GM23338 (cell line): ENCODE results near the gene PNPLA2. TPM values are rescaled to one million over a fixed set of nuclear protein-coding genes. Genes with fewer than 3 reads are reported as not detected.

ENCODE experiments used
- ATAC-seq: fragments of 200-7000 bp; cut with Tn5 transposase; 3 replicates; pipeline ENCODE4 v1.9.1; 2020
- DNase-seq: peaks from one replicate; pipeline ENCODE4 v3.0.0-alpha.2; 2015; ENCODE audit warnings: low spot score
- H2AFZ ChIP-seq: fragments of 200-600 bp; sonication (generic); 2 replicates; pipeline ENCODE4 v1.8.0; 2016; ENCODE audit warnings: antibody characterized with exemption, mild to moderate bottlenecking, moderate library complexity
- H3F3A ChIP-seq: fragments of 200-600 bp; sonication (generic); replicated peaks from 2 replicates; pipeline ENCODE4 v1.8.0; 2017; ENCODE audit warnings: antibody characterized with exemption, mixed run types, low read depth
- H3K27ac ChIP-seq: fragments of 200-600 bp; sonication (generic); 2 replicates; pipeline ENCODE4 v1.6.1; 2016; ENCODE audit warnings: low read depth
- H3K27me3 ChIP-seq: fragments of 200-600 bp; sonication (generic); 2 replicates; pipeline ENCODE4 v1.8.0; 2016; ENCODE audit warnings: mild to moderate bottlenecking, mixed run types, moderate library complexity; ENCODE audit not compliant: insufficient read depth
- H3K36me3 ChIP-seq: fragments of 200-600 bp; sonication (generic); 2 replicates; pipeline ENCODE4 v1.8.0; 2016; ENCODE audit warnings: mild to moderate bottlenecking; ENCODE audit not compliant: insufficient read depth
- H3K4me1 ChIP-seq: fragments of 200-600 bp; sonication (generic); 2 replicates; pipeline ENCODE4 v1.8.0; 2016; ENCODE audit warnings: mild to moderate bottlenecking, moderate library complexity; ENCODE audit not compliant: insufficient read depth
- H3K4me2 ChIP-seq: fragments of 200-600 bp; sonication (generic); 2 replicates; pipeline ENCODE4 v1.7.1; 2017; ENCODE audit warnings: mixed run types
- H3K4me3 ChIP-seq: fragments of 200-600 bp; sonication (generic); 2 replicates; pipeline ENCODE4 v1.6.1; 2016; ENCODE audit warnings: mixed run types
- H3K79me2 ChIP-seq: fragments of 200-600 bp; sonication (generic); replicated peaks from 2 replicates; pipeline ENCODE4 v1.8.0; 2017; ENCODE audit warnings: mild to moderate bottlenecking; ENCODE audit not compliant: insufficient read depth
- H3K9me2 ChIP-seq: fragments of 200-600 bp; sonication (generic); 2 replicates; pipeline ENCODE4 v1.8.0; 2017; ENCODE audit not compliant: insufficient read depth
- H4K20me1 ChIP-seq: fragments of 200-600 bp; sonication (generic); replicated peaks from 2 replicates; pipeline ENCODE4 v1.8.0; 2017; ENCODE audit warnings: mild to moderate bottlenecking; ENCODE audit not compliant: insufficient read depth
- H3K27ac Mint-ChIP-seq: 2 replicates; pipeline ENCODE4 v1.8.0; 2020; ENCODE audit warnings: inconsistent platforms, mild to moderate bottlenecking, moderate library complexity, mixed read lengths
- H3K27me3 Mint-ChIP-seq: 3 replicates; pipeline ENCODE4 v1.8.0; 2022; ENCODE audit warnings: low read depth, mild to moderate bottlenecking, moderate library complexity, mixed read lengths, inconsistent platforms; ENCODE audit not compliant: insufficient read depth, poor library complexity
- H3K36me3 Mint-ChIP-seq: 3 replicates; pipeline ENCODE4 v1.8.0; 2021; ENCODE audit warnings: low read depth, mild to moderate bottlenecking, inconsistent platforms, moderate library complexity, mixed read lengths
- H3K4me1 Mint-ChIP-seq: 3 replicates; pipeline ENCODE4 v1.8.0; 2020; ENCODE audit warnings: mild to moderate bottlenecking, inconsistent platforms, mixed read lengths
- H3K4me3 Mint-ChIP-seq: 3 replicates; pipeline ENCODE4 v1.8.0; 2021; ENCODE audit warnings: moderate library complexity, mild to moderate bottlenecking, inconsistent platforms, mixed read lengths
- H3K9me3 Mint-ChIP-seq: 3 replicates; pipeline ENCODE4 v1.8.0; 2020; ENCODE audit warnings: moderate library complexity, mild to moderate bottlenecking, inconsistent platforms, mixed read lengths
- CREB1 ChIP-seq: fragments of 250-450 bp; sonication (Bioruptor Pico); IDR thresholded peaks from 2 replicates; pipeline ENCODE4 v1.5.0; 2020; ENCODE audit warnings: low read depth, mild to moderate bottlenecking, moderate library complexity
- EZH2 ChIP-seq: fragments of 200-600 bp; sonication (generic); IDR thresholded peaks from one replicate; pipeline ENCODE4 v1.8.0; 2017; ENCODE audit warnings: antibody characterized with exemption, mild to moderate bottlenecking, low read depth; ENCODE audit not compliant: unreplicated experiment
- EZH2phosphoT487 ChIP-seq: fragments of 200-600 bp; sonication (generic); IDR thresholded peaks from one replicate; pipeline ENCODE4 v1.8.1; 2018; ENCODE audit warnings: antibody characterized with exemption; ENCODE audit not compliant: unreplicated experiment
- JUNB ChIP-seq: IDR thresholded peaks from one replicate; pipeline ENCODE4 v1.6.1; 2016; ENCODE audit warnings: antibody characterized with exemption; ENCODE audit not compliant: unreplicated experiment
- NANOG ChIP-seq: IDR thresholded peaks from 2 replicates; pipeline ENCODE4 v1.6.1; 2016; ENCODE audit warnings: antibody characterized with exemption, borderline replicate concordance
- POLR2AphosphoS5 ChIP-seq: IDR thresholded peaks from 2 replicates; pipeline ENCODE4 v1.6.1; 2016; ENCODE audit warnings: antibody characterized with exemption, low read depth
- STAT1 ChIP-seq: IDR thresholded peaks from one replicate; pipeline ENCODE4 v1.6.1; 2016; ENCODE audit warnings: antibody characterized with exemption; ENCODE audit not compliant: unreplicated experiment
- ZNF114 ChIP-seq: fragments of 250-450 bp; sonication (Bioruptor Pico); IDR thresholded peaks from 2 replicates; pipeline ENCODE4 v1.5.0; 2020; ENCODE audit warnings: mild to moderate bottlenecking, moderate library complexity
- ZNF331 ChIP-seq: fragments of 250-450 bp; sonication (Bioruptor Pico); IDR thresholded peaks from 2 replicates; pipeline ENCODE4 v1.5.0; 2020; ENCODE audit warnings: low read depth, mild to moderate bottlenecking, moderate library complexity
- polyA plus RNA-seq: library from polyadenylated mRNA; unstranded; fragments of >200 nt; fragmentation: Nextera tagmentation; extraction: Ambion mirVana; gene quantifications from 2 replicates; pipeline ENCODE4 v1.2.1, GENCODE V29; 2016
- total RNA-seq: library from RNA; depleted of rRNA; stranded (reverse); fragments of >200 nt; shearing (Covaris generic); gene quantifications from 2 replicates; pipeline ENCODE4 v1.2.3, GENCODE V29; 2014
- TF ChIP-seq, protein P1 (sequence below): IDR thresholded peaks from one replicate; pipeline ENCODE4 v1.6.1; 2018; ENCODE audit warnings: antibody characterized with exemption; ENCODE audit not compliant: unreplicated experiment
- TF ChIP-seq, protein P2 (sequence below): fragments of 250-450 bp; sonication (Bioruptor Pico); IDR thresholded peaks from 2 replicates; pipeline ENCODE4 v1.5.0; 2020; ENCODE audit warnings: mild to moderate bottlenecking, moderate library complexity
- TF ChIP-seq, protein P3 (sequence below), 2 experiments: fragments of 200-600 bp in 1 of 2; sonication (generic) in 1 of 2; conservative IDR thresholded peaks; 2 replicates each; pipeline versions ENCODE4 v1.5.1 to v1.6.1; 2016 to 2017; ENCODE audit warnings: antibody characterized with exemption in 2 of 2, low read depth in 2 of 2, mild to moderate bottlenecking in 2 of 2, moderate library complexity in 1 of 2
- TF ChIP-seq, protein P4 (sequence below): IDR thresholded peaks from 2 replicates; pipeline ENCODE4 v1.6.1; 2016; ENCODE audit warnings: antibody characterized with exemption

PNPLA2 gene
- total and polyA plus RNA-seq, 2 experiments from 2014 or later: 31.1 to 45.6 TPM

DNA sequence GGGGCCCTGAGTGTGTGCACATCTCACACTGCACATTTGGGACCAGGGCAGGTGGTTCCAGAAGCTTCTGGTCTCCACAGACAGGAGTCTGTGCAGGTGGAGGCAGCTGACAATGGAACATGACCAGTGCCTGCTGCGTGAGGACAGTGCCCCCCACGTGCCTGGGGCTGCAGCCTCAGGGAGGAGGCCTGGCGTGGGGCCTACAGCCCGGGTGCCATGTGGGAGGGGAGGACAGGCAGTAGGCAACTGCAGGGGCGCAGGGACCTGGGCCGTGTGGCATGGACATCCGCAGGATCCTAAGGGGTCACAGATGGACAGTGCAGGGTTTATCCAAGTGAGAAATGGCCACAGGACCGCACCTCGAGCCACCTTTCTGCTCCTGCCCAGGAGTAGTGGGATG, 52.8 kb downstream of the PNPLA2 start:
- peaks cover 34% of the 10 kb centered on the region for H3K27me3 Mint-ChIP-seq
- no peak overlapping the region for H2AFZ ChIP-seq
- no peak for DNase-seq
- H3K4me1 Mint-ChIP-seq: peaks cover 4% of the 10 kb centered on the region
- H3K27ac ChIP-seq: no peak overlapping the region
- H3K4me3 ChIP-seq: no peak overlapping the region
- peaks cover 10% of the 10 kb centered on the region for H4K20me1 ChIP-seq
- no peaks in the 10 kb centered on the region for H3K36me3 ChIP-seq
- TF ChIP-seq POLR2AphosphoS5 (no peak), ZNF114 (CRISPR knock-in tag) (no peak), ZNF331 (CRISPR knock-in tag) (no peak), NANOG (no peak), EZH2phosphoT487 (no peak), JUNB (no peak), STAT1 (no peak), CREB1 (no peak), EZH2 (no peak)
- TF ChIP-seq, protein P1, sequence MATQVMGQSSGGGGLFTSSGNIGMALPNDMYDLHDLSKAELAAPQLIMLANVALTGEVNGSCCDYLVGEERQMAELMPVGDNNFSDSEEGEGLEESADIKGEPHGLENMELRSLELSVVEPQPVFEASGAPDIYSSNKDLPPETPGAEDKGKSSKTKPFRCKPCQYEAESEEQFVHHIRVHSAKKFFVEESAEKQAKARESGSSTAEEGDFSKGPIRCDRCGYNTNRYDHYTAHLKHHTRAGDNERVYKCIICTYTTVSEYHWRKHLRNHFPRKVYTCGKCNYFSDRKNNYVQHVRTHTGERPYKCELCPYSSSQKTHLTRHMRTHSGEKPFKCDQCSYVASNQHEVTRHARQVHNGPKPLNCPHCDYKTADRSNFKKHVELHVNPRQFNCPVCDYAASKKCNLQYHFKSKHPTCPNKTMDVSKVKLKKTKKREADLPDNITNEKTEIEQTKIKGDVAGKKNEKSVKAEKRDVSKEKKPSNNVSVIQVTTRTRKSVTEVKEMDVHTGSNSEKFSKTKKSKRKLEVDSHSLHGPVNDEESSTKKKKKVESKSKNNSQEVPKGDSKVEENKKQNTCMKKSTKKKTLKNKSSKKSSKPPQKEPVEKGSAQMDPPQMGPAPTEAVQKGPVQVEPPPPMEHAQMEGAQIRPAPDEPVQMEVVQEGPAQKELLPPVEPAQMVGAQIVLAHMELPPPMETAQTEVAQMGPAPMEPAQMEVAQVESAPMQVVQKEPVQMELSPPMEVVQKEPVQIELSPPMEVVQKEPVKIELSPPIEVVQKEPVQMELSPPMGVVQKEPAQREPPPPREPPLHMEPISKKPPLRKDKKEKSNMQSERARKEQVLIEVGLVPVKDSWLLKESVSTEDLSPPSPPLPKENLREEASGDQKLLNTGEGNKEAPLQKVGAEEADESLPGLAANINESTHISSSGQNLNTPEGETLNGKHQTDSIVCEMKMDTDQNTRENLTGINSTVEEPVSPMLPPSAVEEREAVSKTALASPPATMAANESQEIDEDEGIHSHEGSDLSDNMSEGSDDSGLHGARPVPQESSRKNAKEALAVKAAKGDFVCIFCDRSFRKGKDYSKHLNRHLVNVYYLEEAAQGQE: no peak
- TF ChIP-seq, protein P2, sequence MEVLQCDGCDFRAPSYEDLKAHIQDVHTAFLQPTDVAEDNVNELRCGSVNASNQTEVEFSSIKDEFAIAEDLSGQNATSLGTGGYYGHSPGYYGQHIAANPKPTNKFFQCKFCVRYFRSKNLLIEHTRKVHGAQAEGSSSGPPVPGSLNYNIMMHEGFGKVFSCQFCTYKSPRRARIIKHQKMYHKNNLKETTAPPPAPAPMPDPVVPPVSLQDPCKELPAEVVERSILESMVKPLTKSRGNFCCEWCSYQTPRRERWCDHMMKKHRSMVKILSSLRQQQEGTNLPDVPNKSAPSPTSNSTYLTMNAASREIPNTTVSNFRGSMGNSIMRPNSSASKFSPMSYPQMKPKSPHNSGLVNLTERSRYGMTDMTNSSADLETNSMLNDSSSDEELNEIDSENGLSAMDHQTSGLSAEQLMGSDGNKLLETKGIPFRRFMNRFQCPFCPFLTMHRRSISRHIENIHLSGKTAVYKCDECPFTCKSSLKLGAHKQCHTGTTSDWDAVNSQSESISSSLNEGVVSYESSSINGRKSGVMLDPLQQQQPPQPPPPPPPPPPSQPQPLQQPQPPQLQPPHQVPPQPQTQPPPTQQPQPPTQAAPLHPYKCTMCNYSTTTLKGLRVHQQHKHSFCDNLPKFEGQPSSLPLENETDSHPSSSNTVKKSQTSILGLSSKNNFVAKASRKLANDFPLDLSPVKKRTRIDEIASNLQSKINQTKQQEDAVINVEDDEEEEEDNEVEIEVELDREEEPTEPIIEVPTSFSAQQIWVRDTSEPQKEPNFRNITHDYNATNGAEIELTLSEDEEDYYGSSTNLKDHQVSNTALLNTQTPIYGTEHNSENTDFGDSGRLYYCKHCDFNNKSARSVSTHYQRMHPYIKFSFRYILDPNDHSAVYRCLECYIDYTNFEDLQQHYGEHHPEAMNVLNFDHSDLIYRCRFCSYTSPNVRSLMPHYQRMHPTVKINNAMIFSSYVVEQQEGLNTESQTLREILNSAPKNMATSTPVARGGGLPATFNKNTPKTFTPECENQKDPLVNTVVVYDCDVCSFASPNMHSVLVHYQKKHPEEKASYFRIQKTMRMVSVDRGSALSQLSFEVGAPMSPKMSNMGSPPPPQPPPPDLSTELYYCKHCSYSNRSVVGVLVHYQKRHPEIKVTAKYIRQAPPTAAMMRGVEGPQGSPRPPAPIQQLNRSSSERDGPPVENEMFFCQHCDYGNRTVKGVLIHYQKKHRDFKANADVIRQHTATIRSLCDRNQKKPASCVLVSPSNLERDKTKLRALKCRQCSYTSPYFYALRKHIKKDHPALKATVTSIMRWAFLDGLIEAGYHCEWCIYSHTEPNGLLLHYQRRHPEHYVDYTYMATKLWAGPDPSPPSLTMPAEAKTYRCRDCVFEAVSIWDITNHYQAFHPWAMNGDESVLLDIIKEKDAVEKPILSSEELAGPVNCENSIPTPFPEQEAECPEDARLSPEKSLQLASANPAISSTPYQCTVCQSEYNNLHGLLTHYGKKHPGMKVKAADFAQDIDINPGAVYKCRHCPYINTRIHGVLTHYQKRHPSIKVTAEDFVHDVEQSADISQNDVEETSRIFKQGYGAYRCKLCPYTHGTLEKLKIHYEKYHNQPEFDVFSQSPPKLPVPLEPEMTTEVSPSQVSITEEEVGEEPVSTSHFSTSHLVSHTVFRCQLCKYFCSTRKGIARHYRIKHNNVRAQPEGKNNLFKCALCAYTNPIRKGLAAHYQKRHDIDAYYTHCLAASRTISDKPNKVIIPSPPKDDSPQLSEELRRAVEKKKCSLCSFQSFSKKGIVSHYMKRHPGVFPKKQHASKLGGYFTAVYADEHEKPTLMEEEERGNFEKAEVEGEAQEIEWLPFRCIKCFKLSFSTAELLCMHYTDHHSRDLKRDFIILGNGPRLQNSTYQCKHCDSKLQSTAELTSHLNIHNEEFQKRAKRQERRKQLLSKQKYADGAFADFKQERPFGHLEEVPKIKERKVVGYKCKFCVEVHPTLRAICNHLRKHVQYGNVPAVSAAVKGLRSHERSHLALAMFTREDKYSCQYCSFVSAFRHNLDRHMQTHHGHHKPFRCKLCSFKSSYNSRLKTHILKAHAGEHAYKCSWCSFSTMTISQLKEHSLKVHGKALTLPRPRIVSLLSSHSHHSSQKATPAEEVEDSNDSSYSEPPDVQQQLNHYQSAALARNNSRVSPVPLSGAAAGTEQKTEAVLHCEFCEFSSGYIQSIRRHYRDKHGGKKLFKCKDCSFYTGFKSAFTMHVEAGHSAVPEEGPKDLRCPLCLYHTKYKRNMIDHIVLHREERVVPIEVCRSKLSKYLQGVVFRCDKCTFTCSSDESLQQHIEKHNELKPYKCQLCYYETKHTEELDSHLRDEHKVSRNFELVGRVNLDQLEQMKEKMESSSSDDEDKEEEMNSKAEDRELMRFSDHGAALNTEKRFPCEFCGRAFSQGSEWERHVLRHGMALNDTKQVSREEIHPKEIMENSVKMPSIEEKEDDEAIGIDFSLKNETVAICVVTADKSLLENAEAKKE (CRISPR knock-in tag): no peak
- TF ChIP-seq, protein P3, sequence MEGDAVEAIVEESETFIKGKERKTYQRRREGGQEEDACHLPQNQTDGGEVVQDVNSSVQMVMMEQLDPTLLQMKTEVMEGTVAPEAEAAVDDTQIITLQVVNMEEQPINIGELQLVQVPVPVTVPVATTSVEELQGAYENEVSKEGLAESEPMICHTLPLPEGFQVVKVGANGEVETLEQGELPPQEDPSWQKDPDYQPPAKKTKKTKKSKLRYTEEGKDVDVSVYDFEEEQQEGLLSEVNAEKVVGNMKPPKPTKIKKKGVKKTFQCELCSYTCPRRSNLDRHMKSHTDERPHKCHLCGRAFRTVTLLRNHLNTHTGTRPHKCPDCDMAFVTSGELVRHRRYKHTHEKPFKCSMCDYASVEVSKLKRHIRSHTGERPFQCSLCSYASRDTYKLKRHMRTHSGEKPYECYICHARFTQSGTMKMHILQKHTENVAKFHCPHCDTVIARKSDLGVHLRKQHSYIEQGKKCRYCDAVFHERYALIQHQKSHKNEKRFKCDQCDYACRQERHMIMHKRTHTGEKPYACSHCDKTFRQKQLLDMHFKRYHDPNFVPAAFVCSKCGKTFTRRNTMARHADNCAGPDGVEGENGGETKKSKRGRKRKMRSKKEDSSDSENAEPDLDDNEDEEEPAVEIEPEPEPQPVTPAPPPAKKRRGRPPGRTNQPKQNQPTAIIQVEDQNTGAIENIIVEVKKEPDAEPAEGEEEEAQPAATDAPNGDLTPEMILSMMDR (conservative IDR thresholded peaks at IDR 0.05; ENCODE audit: low read depth in 2 of 2): no peak
- TF ChIP-seq, protein P4, sequence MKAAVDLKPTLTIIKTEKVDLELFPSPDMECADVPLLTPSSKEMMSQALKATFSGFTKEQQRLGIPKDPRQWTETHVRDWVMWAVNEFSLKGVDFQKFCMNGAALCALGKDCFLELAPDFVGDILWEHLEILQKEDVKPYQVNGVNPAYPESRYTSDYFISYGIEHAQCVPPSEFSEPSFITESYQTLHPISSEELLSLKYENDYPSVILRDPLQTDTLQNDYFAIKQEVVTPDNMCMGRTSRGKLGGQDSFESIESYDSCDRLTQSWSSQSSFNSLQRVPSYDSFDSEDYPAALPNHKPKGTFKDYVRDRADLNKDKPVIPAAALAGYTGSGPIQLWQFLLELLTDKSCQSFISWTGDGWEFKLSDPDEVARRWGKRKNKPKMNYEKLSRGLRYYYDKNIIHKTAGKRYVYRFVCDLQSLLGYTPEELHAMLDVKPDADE: no peak
- no peak overlapping the region for H3K27ac Mint-ChIP-seq
- no peak for ATAC-seq
- H3K4me1 ChIP-seq: no peaks in the 10 kb centered on the region; the same call in 1 of the 2 replicates
- H3K4me2 ChIP-seq: no peak overlapping the region
- H3F3A ChIP-seq: peaks cover 19% of the 10 kb centered on the region
- no peak overlapping the region for H3K4me3 Mint-ChIP-seq
- H3K36me3 Mint-ChIP-seq: peaks cover 18% of the 10 kb centered on the region
- H3K79me2 ChIP-seq: no peaks in the 10 kb centered on the region
- no peaks in the 10 kb centered on the region for H3K9me3 Mint-ChIP-seq
- H3K27me3 ChIP-seq: no peaks in the 10 kb centered on the region
- H3K9me2 ChIP-seq: no peaks in the 10 kb centered on the region
